GM12865 (cell line): Measurements from ENCODE around the gene ACOT13.
"Not testable (repeated sequence)": the region's sequence is repeated elsewhere in the genome, so short reads cannot be mapped to it uniquely, and the experiment has no call there.

Experiments
- DNase-seq: peaks from one replicate; pipeline ENCODE4 v3.0.0; 2010; ENCODE audit warnings: low read depth
- H3K4me3 ChIP-seq: 2 replicates; pipeline ENCODE4 v1.5.1; 2011; ENCODE audit warnings: mild to moderate bottlenecking, low read depth, low read length, control low read depth
- CTCF ChIP-seq: IDR thresholded peaks from 2 replicates; pipeline ENCODE4 v1.5.1; 2011; ENCODE audit warnings: low read length, control low read depth, low read depth, inconsistent platforms; ENCODE audit not compliant: insufficient read depth; ENCODE audit errors: missing control alignments

ACOT13 gene

DNA sequence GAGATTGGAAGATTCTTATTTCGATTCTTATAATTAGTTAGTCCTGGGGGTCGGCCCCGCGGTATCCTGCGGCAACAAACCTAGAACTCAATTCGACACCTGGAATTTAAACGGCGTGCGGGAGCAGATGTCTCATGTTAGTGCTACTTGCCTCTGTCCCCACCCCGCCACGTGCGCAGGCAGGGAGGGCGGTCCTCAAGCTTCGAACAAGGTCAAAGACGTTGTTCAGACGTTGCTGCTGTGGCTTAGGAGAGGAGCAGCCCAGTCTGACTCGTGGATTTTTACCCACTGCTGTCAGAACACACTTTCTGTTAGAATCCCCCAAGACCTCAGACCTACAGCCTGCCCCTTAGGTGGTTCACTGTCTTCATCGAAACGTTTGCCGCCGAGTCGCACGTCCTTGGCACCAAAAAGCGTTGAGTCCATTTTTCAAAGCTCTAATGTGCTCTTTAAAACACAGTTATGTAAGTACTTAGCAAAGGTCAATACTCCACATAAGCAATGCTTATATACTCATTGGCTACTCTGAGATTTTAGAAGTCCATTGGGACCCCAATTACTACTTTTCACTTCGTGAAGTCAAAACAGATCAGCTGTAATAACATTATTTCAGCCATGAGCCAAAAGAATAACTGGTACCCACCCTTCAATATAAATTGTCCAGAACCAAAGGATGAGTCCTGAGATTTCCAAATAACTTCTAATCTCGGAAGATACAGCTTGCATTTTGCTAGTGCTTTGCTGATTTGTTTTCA lies 54.8 kb downstream of the ACOT13 start:
- no peak for DNase-seq
- H3K4me3 ChIP-seq, result peak overlapping the region; percentile 79
- no peak for TF ChIP-seq CTCF

DNA sequence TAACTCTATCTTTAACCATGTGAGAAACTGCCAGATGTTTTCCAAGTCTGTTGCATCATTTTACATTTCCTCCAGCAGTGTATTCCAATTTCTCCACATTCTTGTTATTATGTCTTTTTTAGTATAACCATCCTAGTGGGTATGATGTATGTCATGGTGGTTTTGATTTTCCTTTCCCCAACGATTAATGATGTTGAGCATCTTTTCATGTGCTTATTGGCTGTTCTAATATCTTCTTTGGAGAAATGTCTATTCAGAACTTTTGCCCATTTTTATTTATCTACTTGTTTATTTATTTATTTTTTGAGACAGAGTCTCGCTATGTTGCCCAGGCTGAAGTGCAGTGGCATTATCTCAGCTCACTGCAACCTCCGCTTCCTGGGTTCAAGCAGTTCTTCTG lies 56.4 kb downstream of the ACOT13 start:
- no peak for TF ChIP-seq CTCF
- no peak overlapping the region for H3K4me3 ChIP-seq
- DNase-seq, result no peak

- DNase-seq, H3K4me3 ChIP-seq: not testable (repeated sequence)
Observed at GRCh38 chr6:24730653-24731052, 63.8 kb downstream of the ACOT13 start.

GRCh38 chr6:24731456-24732134 lies 64.7 kb downstream of the ACOT13 start:
- H3K4me3 ChIP-seq, DNase-seq: not testable (repeated sequence)

- TF ChIP-seq CTCF, result no peak
- H3K4me3 ChIP-seq, result no peak overlapping the region
- DNase-seq, result no peak
Observed at GRCh38 chr6:24734166-24734565, 67.3 kb downstream of the ACOT13 start.

- not testable (repeated sequence) for DNase-seq, H3K4me3 ChIP-seq
Observed at GRCh38 chr6:24734710-24735109, 67.8 kb downstream of the ACOT13 start.

DNA sequence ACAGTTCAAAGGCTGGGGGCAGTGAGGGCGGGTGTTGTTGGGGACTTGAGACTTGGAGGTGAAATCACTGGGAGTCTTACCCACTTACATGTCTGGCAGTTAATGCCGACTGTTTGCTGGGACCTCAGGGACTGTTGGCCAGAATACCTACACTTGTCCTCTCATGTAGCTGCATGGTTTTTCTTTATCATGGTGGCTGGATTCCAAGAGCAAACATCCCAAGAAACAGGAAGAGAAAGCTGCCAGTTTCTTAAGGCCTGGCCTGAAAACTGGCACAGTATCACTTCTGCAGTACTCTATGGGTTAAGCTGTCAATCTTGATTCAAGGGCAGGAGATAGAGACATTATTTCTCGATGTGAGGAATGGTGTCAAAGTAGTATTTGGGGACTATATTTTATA lies 71.9 kb downstream of the ACOT13 start:
- DNase-seq, result peak; percentile 19
- no peak overlapping the region for H3K4me3 ChIP-seq
- no peak for TF ChIP-seq CTCF

GRCh38 chr6:24740861-24741260 lies 74.0 kb downstream of the ACOT13 start:
- no peak overlapping the region for H3K4me3 ChIP-seq
- no peak for TF ChIP-seq CTCF
- no peak for DNase-seq
